ENCODE measurements around the gene STIMATE.

- TF ChIP-seq, protein P1, sequence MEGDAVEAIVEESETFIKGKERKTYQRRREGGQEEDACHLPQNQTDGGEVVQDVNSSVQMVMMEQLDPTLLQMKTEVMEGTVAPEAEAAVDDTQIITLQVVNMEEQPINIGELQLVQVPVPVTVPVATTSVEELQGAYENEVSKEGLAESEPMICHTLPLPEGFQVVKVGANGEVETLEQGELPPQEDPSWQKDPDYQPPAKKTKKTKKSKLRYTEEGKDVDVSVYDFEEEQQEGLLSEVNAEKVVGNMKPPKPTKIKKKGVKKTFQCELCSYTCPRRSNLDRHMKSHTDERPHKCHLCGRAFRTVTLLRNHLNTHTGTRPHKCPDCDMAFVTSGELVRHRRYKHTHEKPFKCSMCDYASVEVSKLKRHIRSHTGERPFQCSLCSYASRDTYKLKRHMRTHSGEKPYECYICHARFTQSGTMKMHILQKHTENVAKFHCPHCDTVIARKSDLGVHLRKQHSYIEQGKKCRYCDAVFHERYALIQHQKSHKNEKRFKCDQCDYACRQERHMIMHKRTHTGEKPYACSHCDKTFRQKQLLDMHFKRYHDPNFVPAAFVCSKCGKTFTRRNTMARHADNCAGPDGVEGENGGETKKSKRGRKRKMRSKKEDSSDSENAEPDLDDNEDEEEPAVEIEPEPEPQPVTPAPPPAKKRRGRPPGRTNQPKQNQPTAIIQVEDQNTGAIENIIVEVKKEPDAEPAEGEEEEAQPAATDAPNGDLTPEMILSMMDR (IDR thresholded peaks at IDR 0.05), result no peak
- TF ChIP-seq POLR2AphosphoS5 (IDR thresholded peaks at IDR 0.05; ENCODE audit: low read depth, low read length) (no peak), MXI1 (IDR thresholded peaks at IDR 0.05; ENCODE audit: low read depth, low read length) (no peak), NFIC (IDR thresholded peaks at IDR 0.05; ENCODE audit: borderline replicate concordance) (no peak), FOSL2 (IDR thresholded peaks at IDR 0.05; ENCODE audit: borderline replicate concordance, low read depth) (no peak)
Observed at GRCh38 chr3:52854013-52854412, 43.3 kb downstream of the STIMATE start.
